ENCODE measurements around the gene CETN3. TPM values are rescaled to one million over a fixed set of nuclear protein-coding genes. Genes with fewer than 3 reads are reported as not detected.

The CETN3 gene
- total and polyA plus RNA-seq, 9 of the 15 experiments (the other 6 are each of a cell fraction or from before 2014, with no cell fraction given) = 43.3 to 113 (median 82.4) TPM

DNA sequence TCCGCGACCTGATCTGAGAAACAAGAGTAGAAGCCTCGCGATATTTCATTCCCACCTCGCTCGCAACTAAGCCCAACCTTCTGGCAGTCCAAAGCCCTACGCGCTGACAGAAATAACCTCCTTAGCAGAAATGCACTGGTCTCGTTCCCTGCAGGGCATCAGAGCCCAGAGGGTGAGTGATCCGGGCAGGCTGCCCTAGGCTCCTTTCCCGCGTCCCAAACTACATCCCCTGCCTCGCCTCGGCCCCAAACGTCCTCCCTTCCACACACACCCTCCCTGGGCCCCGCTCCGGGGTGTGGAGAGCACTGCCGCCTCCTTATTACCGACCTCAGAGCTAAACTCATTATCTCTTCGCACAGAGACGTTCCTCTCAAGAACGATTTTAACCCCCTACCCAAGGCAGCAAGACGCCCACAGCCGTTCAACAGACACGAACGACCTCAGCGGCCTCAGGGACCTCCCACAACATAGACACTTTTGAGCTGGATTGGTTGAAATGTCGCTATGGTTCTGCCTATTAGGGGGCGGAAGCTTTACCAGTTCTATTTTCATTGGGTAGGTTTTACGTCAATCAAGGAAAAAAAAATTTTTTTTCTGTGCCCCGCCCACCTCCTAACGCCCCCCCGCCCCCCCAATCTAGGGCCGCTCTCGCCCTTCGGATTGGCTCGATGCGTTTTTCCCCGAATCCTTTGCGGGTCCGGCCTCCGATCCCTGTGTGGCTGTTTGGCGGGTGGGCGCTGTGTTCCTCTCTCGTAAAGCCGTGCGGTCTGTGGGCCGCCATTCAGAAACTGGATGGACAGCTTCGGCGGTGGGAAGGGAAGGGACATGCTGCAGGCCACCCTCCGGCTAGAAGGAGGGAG is at the start of gene CETN3 (continued):
- TF ChIP-seq, protein P1, sequence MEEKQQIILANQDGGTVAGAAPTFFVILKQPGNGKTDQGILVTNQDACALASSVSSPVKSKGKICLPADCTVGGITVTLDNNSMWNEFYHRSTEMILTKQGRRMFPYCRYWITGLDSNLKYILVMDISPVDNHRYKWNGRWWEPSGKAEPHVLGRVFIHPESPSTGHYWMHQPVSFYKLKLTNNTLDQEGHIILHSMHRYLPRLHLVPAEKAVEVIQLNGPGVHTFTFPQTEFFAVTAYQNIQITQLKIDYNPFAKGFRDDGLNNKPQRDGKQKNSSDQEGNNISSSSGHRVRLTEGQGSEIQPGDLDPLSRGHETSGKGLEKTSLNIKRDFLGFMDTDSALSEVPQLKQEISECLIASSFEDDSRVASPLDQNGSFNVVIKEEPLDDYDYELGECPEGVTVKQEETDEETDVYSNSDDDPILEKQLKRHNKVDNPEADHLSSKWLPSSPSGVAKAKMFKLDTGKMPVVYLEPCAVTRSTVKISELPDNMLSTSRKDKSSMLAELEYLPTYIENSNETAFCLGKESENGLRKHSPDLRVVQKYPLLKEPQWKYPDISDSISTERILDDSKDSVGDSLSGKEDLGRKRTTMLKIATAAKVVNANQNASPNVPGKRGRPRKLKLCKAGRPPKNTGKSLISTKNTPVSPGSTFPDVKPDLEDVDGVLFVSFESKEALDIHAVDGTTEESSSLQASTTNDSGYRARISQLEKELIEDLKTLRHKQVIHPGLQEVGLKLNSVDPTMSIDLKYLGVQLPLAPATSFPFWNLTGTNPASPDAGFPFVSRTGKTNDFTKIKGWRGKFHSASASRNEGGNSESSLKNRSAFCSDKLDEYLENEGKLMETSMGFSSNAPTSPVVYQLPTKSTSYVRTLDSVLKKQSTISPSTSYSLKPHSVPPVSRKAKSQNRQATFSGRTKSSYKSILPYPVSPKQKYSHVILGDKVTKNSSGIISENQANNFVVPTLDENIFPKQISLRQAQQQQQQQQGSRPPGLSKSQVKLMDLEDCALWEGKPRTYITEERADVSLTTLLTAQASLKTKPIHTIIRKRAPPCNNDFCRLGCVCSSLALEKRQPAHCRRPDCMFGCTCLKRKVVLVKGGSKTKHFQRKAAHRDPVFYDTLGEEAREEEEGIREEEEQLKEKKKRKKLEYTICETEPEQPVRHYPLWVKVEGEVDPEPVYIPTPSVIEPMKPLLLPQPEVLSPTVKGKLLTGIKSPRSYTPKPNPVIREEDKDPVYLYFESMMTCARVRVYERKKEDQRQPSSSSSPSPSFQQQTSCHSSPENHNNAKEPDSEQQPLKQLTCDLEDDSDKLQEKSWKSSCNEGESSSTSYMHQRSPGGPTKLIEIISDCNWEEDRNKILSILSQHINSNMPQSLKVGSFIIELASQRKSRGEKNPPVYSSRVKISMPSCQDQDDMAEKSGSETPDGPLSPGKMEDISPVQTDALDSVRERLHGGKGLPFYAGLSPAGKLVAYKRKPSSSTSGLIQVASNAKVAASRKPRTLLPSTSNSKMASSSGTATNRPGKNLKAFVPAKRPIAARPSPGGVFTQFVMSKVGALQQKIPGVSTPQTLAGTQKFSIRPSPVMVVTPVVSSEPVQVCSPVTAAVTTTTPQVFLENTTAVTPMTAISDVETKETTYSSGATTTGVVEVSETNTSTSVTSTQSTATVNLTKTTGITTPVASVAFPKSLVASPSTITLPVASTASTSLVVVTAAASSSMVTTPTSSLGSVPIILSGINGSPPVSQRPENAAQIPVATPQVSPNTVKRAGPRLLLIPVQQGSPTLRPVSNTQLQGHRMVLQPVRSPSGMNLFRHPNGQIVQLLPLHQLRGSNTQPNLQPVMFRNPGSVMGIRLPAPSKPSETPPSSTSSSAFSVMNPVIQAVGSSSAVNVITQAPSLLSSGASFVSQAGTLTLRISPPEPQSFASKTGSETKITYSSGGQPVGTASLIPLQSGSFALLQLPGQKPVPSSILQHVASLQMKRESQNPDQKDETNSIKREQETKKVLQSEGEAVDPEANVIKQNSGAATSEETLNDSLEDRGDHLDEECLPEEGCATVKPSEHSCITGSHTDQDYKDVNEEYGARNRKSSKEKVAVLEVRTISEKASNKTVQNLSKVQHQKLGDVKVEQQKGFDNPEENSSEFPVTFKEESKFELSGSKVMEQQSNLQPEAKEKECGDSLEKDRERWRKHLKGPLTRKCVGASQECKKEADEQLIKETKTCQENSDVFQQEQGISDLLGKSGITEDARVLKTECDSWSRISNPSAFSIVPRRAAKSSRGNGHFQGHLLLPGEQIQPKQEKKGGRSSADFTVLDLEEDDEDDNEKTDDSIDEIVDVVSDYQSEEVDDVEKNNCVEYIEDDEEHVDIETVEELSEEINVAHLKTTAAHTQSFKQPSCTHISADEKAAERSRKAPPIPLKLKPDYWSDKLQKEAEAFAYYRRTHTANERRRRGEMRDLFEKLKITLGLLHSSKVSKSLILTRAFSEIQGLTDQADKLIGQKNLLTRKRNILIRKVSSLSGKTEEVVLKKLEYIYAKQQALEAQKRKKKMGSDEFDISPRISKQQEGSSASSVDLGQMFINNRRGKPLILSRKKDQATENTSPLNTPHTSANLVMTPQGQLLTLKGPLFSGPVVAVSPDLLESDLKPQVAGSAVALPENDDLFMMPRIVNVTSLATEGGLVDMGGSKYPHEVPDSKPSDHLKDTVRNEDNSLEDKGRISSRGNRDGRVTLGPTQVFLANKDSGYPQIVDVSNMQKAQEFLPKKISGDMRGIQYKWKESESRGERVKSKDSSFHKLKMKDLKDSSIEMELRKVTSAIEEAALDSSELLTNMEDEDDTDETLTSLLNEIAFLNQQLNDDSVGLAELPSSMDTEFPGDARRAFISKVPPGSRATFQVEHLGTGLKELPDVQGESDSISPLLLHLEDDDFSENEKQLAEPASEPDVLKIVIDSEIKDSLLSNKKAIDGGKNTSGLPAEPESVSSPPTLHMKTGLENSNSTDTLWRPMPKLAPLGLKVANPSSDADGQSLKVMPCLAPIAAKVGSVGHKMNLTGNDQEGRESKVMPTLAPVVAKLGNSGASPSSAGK (IDR thresholded peaks at IDR 0.05) = peak; percentile 89
- TF ChIP-seq, protein P2, sequence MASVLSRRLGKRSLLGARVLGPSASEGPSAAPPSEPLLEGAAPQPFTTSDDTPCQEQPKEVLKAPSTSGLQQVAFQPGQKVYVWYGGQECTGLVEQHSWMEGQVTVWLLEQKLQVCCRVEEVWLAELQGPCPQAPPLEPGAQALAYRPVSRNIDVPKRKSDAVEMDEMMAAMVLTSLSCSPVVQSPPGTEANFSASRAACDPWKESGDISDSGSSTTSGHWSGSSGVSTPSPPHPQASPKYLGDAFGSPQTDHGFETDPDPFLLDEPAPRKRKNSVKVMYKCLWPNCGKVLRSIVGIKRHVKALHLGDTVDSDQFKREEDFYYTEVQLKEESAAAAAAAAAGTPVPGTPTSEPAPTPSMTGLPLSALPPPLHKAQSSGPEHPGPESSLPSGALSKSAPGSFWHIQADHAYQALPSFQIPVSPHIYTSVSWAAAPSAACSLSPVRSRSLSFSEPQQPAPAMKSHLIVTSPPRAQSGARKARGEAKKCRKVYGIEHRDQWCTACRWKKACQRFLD (CRISPR knock-in tag; IDR thresholded peaks at IDR 0.05) = 0 out of 2 replicates have a peak, but pooled peaks have one; percentile 1
- TF ChIP-seq DNMT1 (IDR thresholded peaks at IDR 0.05) (no peak), ZNF583 (CRISPR knock-in tag; IDR thresholded peaks at IDR 0.05) (0 out of 2 replicates have a peak, but pooled peaks have one; percentile 22), HIVEP1 (CRISPR knock-in tag; IDR thresholded peaks at IDR 0.05) (no peak), TOE1 (IDR thresholded peaks at IDR 0.05; ENCODE audit: borderline replicate concordance) (no peak; the same call in 1 of the 2 replicates), TOE1 (CRISPR knock-in tag; IDR thresholded peaks at IDR 0.05; ENCODE audit: borderline replicate concordance, low read depth) (no peak), EP400 (IDR thresholded peaks at IDR 0.05) (peak; percentile 87)
- TF ChIP-seq, protein P3, sequence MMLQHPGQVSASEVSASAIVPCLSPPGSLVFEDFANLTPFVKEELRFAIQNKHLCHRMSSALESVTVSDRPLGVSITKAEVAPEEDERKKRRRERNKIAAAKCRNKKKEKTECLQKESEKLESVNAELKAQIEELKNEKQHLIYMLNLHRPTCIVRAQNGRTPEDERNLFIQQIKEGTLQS (IDR thresholded peaks at IDR 0.05) = 0 out of 2 replicates have a peak, but pooled peaks have one; percentile 5
- TF ChIP-seq, protein P3 (CRISPR knock-in tag; conservative IDR thresholded peaks at IDR 0.05) = no peak
- TF ChIP-seq, protein P4, sequence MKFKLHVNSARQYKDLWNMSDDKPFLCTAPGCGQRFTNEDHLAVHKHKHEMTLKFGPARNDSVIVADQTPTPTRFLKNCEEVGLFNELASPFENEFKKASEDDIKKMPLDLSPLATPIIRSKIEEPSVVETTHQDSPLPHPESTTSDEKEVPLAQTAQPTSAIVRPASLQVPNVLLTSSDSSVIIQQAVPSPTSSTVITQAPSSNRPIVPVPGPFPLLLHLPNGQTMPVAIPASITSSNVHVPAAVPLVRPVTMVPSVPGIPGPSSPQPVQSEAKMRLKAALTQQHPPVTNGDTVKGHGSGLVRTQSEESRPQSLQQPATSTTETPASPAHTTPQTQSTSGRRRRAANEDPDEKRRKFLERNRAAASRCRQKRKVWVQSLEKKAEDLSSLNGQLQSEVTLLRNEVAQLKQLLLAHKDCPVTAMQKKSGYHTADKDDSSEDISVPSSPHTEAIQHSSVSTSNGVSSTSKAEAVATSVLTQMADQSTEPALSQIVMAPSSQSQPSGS (CRISPR knock-in tag; IDR thresholded peaks at IDR 0.05) = no peak

Measured in K562 (cell line).